ES-I3 (cell line): ENCODE measurements around the gene RAN.

Experiments
- H3K36me3 ChIP-seq: 2 replicates; pipeline ENCODE4 v1.6.1; 2013; ENCODE audit warnings: mild to moderate bottlenecking, low read length, control low read depth, moderate library complexity; ENCODE audit not compliant: insufficient read depth
- H3K4me1 ChIP-seq: 2 replicates; pipeline ENCODE4 v1.6.1; 2013; ENCODE audit warnings: mild to moderate bottlenecking, control low read depth, low read length; ENCODE audit not compliant: insufficient read depth
- H3K9ac ChIP-seq: 2 replicates; pipeline ENCODE4 v1.6.1; 2013; ENCODE audit warnings: low read depth, mild to moderate bottlenecking, low read length, moderate library complexity
- H3K9me3 ChIP-seq: 2 replicates; pipeline ENCODE4 v1.6.1; 2013; ENCODE audit warnings: mild to moderate bottlenecking, low read length, moderate library complexity; ENCODE audit not compliant: control insufficient read depth, insufficient read depth

Gene RAN

GRCh38 chr12:130871286-130872178 is at the start of gene RAN:
Gene RAN, plus strand, starts transcription at chr12:130872066. Its CDS starts 528 bp downstream, at chr12:130872594.
- Histone ChIP-seq H3K36me3 (peaks cover 38% of the 10 kb centered on the region), H3K4me1 (peaks cover 9% of the 10 kb centered on the region; the same call in 1 of the 2 replicates), H3K9me3 (no peaks in the 10 kb centered on the region), H3K9ac (peak within 1 kb of the TSS; percentile 85)

- Histone ChIP-seq H3K4me1 (peaks cover 16% of the 10 kb centered on the region), H3K9ac (no peak overlapping the region), H3K9me3 (no peaks in the 10 kb centered on the region), H3K36me3 (no peaks in the 10 kb centered on the region; the same call in 1 of the 2 replicates)
Observed at GRCh38 chr12:130825771-130826150, 46.1 kb upstream of the RAN start.

- no peaks in the 10 kb centered on the region for H3K9me3 ChIP-seq
- H3K36me3 ChIP-seq = no peaks in the 10 kb centered on the region; the same call in 1 of the 2 replicates
- no peak overlapping the region for H3K9ac ChIP-seq
- peaks cover 16% of the 10 kb centered on the region for H3K4me1 ChIP-seq
Observed at GRCh38 chr12:130826151-130826801, 45.6 kb upstream of the RAN start.

GRCh38 chr12:130827432-130827831 is 44.4 kb upstream of the RAN start:
- peaks cover 16% of the 10 kb centered on the region for H3K4me1 ChIP-seq
- H3K36me3 ChIP-seq = no peaks in the 10 kb centered on the region; the same call in 1 of the 2 replicates
- H3K9me3 ChIP-seq = no peaks in the 10 kb centered on the region
- no peak overlapping the region for H3K9ac ChIP-seq

GRCh38 chr12:130828895-130829294 is 43.0 kb upstream of the RAN start:
- Histone ChIP-seq H3K4me1 (peaks cover 20% of the 10 kb centered on the region), H3K9ac (no peak overlapping the region), H3K9me3 (no peaks in the 10 kb centered on the region), H3K36me3 (no peaks in the 10 kb centered on the region)

GRCh38 chr12:130829391-130830245 is 42.2 kb upstream of the RAN start:
- H3K4me1 ChIP-seq = peaks cover 20% of the 10 kb centered on the region
- H3K9ac ChIP-seq = no peak overlapping the region
- H3K9me3 ChIP-seq = no peaks in the 10 kb centered on the region
- no peaks in the 10 kb centered on the region for H3K36me3 ChIP-seq

- Histone ChIP-seq H3K4me1 (peaks cover 20% of the 10 kb centered on the region), H3K9me3 (no peaks in the 10 kb centered on the region), H3K9ac (no peak overlapping the region), H3K36me3 (no peaks in the 10 kb centered on the region)
Observed at GRCh38 chr12:130830246-130830551, 41.7 kb upstream of the RAN start.

- Histone ChIP-seq H3K9ac (no peak overlapping the region), H3K36me3 (no peaks in the 10 kb centered on the region), H3K9me3 (no peaks in the 10 kb centered on the region), H3K4me1 (peaks cover 24% of the 10 kb centered on the region)
Observed at GRCh38 chr12:130831246-130831645, 40.6 kb upstream of the RAN start.

GRCh38 chr12:130831876-130832405 is 39.9 kb upstream of the RAN start:
- Histone ChIP-seq H3K4me1 (peaks cover 24% of the 10 kb centered on the region), H3K36me3 (no peaks in the 10 kb centered on the region), H3K9me3 (no peaks in the 10 kb centered on the region), H3K9ac (no peak overlapping the region)

- H3K4me1 ChIP-seq = peaks cover 24% of the 10 kb centered on the region
- H3K9me3 ChIP-seq = no peaks in the 10 kb centered on the region
- no peak overlapping the region for H3K9ac ChIP-seq
- no peaks in the 10 kb centered on the region for H3K36me3 ChIP-seq
Observed at GRCh38 chr12:130832561-130833209, 39.2 kb upstream of the RAN start.

GRCh38 chr12:130835011-130835410 is 36.9 kb upstream of the RAN start:
- no peak overlapping the region for H3K9ac ChIP-seq
- no peaks in the 10 kb centered on the region for H3K9me3 ChIP-seq
- H3K4me1 ChIP-seq = peaks cover 23% of the 10 kb centered on the region

GRCh38 chr12:130835436-130835835 is 36.4 kb upstream of the RAN start:
- Histone ChIP-seq H3K36me3 (no peaks in the 10 kb centered on the region), H3K4me1 (peaks cover 22% of the 10 kb centered on the region), H3K9ac (no peak overlapping the region), H3K9me3 (no peaks in the 10 kb centered on the region)

More at GRCh38 chr12:130835011-130835410, 36.9 kb upstream of the RAN start:
- H3K36me3 ChIP-seq = no peaks in the 10 kb centered on the region

- peak overlapping the region; percentile 93 for H3K9ac ChIP-seq
- no peaks in the 10 kb centered on the region for H3K9me3 ChIP-seq
- H3K4me1 ChIP-seq = peaks cover 22% of the 10 kb centered on the region
- no peaks in the 10 kb centered on the region for H3K36me3 ChIP-seq
Observed at GRCh38 chr12:130838284-130838950, 33.4 kb upstream of the RAN start.
